Psoas muscle (tissue), 8 donors: ENCODE results near the gene PRUNE2. TPM values are rescaled to one million over a fixed set of nuclear protein-coding genes. Genes with fewer than 3 reads are reported as not detected.

Experiments
- ATAC-seq, 4 donors: fragments of 200-7000 bp; cut with Tn5 transposase; one replicate each; pipeline ENCODE4 v1.9.1; 2020; ENCODE audit warnings: moderate library complexity in 3 of 4, mild to moderate bottlenecking in 2 of 4
- DNase-seq, 2 donors: peaks; one replicate each; pipeline ENCODE4 v3.0.0-alpha.2; 2020
- H3K27ac ChIP-seq: fragments of 200-600 bp; one replicate; pipeline ENCODE4 v1.8.0; 2022
- H3K27me3 ChIP-seq, 3 donors: fragments of 200-600 bp in 1 of 3; one replicate each; pipeline versions ENCODE4 v1.6.1 to v1.8.0; 2013 to 2022; ENCODE audit warnings: low read length in 2 of 3, mild to moderate bottlenecking in 2 of 3, moderate library complexity in 1 of 3; ENCODE audit not compliant: insufficient read depth in 3 of 3
- H3K36me3 ChIP-seq, 2 donors: fragments of 200-600 bp in 1 of 2; one replicate each; pipeline versions ENCODE4 v1.6.1 to v1.8.0; 2013 to 2022; ENCODE audit warnings: low read depth in 1 of 2, mild to moderate bottlenecking in 1 of 2, moderate library complexity in 1 of 2; ENCODE audit not compliant: insufficient read depth in 1 of 2
- H3K4me1 ChIP-seq: fragments of 200-600 bp; one replicate; pipeline ENCODE4 v1.8.0; 2022
- H3K4me3 ChIP-seq: fragments of 200-600 bp; one replicate; pipeline ENCODE4 v1.8.0; 2022; ENCODE audit warnings: mild to moderate bottlenecking
- H3K9me3 ChIP-seq: fragments of 200-600 bp; one replicate; pipeline ENCODE4 v1.8.0; 2022
- CTCF ChIP-seq: fragments of 200-600 bp; IDR thresholded peaks from one replicate; pipeline ENCODE4 v1.8.0; 2022; ENCODE audit warnings: antibody characterized with exemption
- WGBS, 3 donors: extraction: QIAGEN DNeasy Blood & Tissue Kit; methylation state at CpG; one replicate each; pipeline versions ENCODE4 v1.1.6 to v1.1.7; 2013; 5-methylcytosine and 5-hydroxymethylcytosine counted together
- intact Hi-C, 2 donors: fragments of 100-400 bp; cut with DNase I; formaldehyde crosslinking; loops; one replicate each; pipeline versions ENCODE4 v1.11.0 to v1.14.2; 2022
- polyA plus RNA-seq, 3 donors: library from polyadenylated mRNA; stranded (reverse); fragments of 200-250 nt; gene quantifications; one replicate each; pipeline ENCODE4 v1.2.3, GENCODE V29; 2013
- total RNA-seq, 4 donors: library from RNA; stranded (reverse); fragmentation: NEBNext Ultra II Directional in 2 of 4; extraction: Animal tissue kit (Norgen Biotek cat#: 25700) in 2 of 4; gene quantifications; one replicate each; pipeline versions ENCODE4 v1.2.1 to v1.2.4, GENCODE V29; 2021 to 2023
- donor health status: healthy with polysubstance abuse.
- donor health status: DM: no; HTN: no; CAD: no; lungs with moderate emphysema.
- donor health status: Bipolar disorder and iron deficiency.
- donor health status: healthy.
- donor health status: DM: yes; HTN: yes; CAD: no.
- donor health status: DM: no; HTN: no; CAD: no.
- donor health status: DM: no; HTN: no; CAD: no.
- donor health status: DM: yes; HTN: yes; CAD: no.

Gene PRUNE2
- total and polyA plus RNA-seq, 7 donors: 1.2 to 79.9 (median 3.6) TPM

DNA sequence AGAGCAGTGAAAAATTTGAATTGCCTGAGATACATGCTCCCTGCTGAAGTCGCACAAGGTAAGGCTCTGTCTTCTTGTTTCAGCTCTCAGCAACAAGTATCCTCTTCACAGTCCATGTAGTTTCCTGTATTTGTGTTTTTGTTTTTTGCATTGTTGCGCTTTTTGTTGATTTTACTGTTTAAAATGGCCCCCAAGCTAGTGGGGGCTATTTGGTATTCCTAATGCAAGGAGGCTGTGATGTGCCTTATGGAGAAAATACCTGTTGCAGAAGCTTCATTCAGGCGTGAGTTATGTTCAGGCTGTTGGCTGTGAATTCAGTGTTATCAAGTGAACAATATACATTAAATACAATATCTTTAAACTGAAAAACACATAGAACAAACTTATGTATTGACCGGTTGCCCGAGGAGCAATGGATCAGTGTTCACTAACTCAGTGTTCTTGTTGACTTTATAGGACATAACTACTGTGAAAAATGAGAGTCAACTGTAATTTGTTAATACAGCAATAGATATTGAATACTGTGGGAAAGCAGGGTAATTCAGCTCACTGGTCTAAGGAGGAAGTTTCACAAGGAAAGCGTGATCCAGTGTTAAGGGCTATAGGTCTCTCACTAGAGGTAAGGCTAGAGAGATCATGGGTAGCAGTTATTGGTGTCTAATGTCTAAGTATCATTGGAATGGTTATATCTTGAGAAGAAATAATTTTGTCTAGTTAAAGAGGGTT lies 296.5 kb downstream of the PRUNE2 start:
- ATAC-seq: peak in 1 of 4 donors; percentile 11
- H3K27ac ChIP-seq: no peak overlapping the region
- no peak overlapping the region for H3K4me3 ChIP-seq

GRCh38 chr9:76608575-76609273 lies 297.2 kb downstream of the PRUNE2 start:
- H3K27ac ChIP-seq: no peak overlapping the region
- no peak overlapping the region for H3K4me3 ChIP-seq
- TF ChIP-seq CTCF: no peak
- intact Hi-C loops: no loop called here
- H3K36me3 ChIP-seq: no peaks in the 10 kb centered on the region
- DNase-seq: no peak
- H3K9me3 ChIP-seq: no peaks in the 10 kb centered on the region
- no peak for ATAC-seq
- no peaks in the 10 kb centered on the region for H3K4me1 ChIP-seq
- no peaks in the 10 kb centered on the region for H3K27me3 ChIP-seq
- 94 to 97% (median 95%) methylated on average over 4 of the region's 4 CpGs for WGBS, 3 donors

More for the DNA sequence above, 296.5 kb downstream of the PRUNE2 start:
- intact Hi-C loops: no loop called here
- Histone ChIP-seq H3K27me3 (no peaks in the 10 kb centered on the region), H3K9me3 (no peaks in the 10 kb centered on the region), H3K4me1 (no peaks in the 10 kb centered on the region), H3K36me3 (no peaks in the 10 kb centered on the region)
- 91 to 95% (median 93%) methylated on average over 6 of the region's 6 CpGs for WGBS, 3 donors
- no peak for TF ChIP-seq CTCF
- no peak for DNase-seq

- intact Hi-C loops: no loop called here
- no peaks in the 10 kb centered on the region for H3K27me3 ChIP-seq
- no peak for TF ChIP-seq CTCF
- no peaks in the 10 kb centered on the region for H3K4me1 ChIP-seq
- no peak overlapping the region for H3K27ac ChIP-seq
- 74 to 84% (median 79%) methylated on average over 4 of the region's 4 CpGs for WGBS, 3 donors
- DNase-seq: no peak
- H3K9me3 ChIP-seq: no peaks in the 10 kb centered on the region
- no peak for ATAC-seq
- H3K4me3 ChIP-seq: no peak overlapping the region
- H3K36me3 ChIP-seq: no peaks in the 10 kb centered on the region
These were observed 298.0 kb downstream of the PRUNE2 start for GRCh38 chr9:76607730-76608436.

DNA sequence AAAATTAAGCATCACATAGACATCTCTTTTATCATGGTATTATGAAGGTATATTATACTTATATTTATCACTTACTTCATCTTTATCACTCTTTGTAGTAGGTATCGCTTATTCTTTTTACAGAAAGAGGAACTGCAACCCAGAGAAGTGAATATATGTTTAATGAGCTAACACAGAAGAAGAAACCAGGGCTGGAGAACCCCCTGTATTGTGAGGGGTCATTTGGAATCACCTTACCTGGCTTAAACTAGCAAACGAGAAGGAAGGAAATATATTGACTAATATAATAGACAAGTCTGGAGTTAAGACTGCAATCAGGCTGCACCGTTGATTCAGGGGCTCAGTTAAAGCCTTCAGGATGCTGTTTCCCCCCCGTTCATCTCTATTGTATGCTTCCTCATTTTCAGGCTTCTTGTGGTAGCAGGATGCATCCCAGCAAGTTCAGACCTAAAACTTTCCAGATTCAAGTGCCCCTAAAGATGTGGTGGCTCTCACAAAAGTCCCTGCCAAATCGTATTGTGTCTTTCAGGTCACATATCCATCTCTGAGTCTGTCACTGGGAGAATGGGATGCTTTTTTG lies 300.5 kb downstream of the PRUNE2 start:
- H3K27ac ChIP-seq: no peak overlapping the region
- no peak overlapping the region for H3K4me3 ChIP-seq
- H3K36me3 ChIP-seq: no peaks in the 10 kb centered on the region
- no peaks in the 10 kb centered on the region for H3K27me3 ChIP-seq
- TF ChIP-seq CTCF: no peak
- WGBS, 3 donors: 74 to 83% (median 80%) methylated on average over 5 of the region's 5 CpGs
- DNase-seq (no peak), ATAC-seq (no peak)
- H3K4me1 ChIP-seq: no peaks in the 10 kb centered on the region
- H3K9me3 ChIP-seq: no peaks in the 10 kb centered on the region
- intact Hi-C loops: no loop called here
